OCI-M2 (cell line): ENCODE results near the gene PALM3.

Experiments used
- DNase-seq: peaks from one replicate; lab custom pipeline; 2025; ENCODE audit not compliant: unreplicated experiment; lab: John Stamatoyannopoulos, UW

The PALM3 gene

DNA sequence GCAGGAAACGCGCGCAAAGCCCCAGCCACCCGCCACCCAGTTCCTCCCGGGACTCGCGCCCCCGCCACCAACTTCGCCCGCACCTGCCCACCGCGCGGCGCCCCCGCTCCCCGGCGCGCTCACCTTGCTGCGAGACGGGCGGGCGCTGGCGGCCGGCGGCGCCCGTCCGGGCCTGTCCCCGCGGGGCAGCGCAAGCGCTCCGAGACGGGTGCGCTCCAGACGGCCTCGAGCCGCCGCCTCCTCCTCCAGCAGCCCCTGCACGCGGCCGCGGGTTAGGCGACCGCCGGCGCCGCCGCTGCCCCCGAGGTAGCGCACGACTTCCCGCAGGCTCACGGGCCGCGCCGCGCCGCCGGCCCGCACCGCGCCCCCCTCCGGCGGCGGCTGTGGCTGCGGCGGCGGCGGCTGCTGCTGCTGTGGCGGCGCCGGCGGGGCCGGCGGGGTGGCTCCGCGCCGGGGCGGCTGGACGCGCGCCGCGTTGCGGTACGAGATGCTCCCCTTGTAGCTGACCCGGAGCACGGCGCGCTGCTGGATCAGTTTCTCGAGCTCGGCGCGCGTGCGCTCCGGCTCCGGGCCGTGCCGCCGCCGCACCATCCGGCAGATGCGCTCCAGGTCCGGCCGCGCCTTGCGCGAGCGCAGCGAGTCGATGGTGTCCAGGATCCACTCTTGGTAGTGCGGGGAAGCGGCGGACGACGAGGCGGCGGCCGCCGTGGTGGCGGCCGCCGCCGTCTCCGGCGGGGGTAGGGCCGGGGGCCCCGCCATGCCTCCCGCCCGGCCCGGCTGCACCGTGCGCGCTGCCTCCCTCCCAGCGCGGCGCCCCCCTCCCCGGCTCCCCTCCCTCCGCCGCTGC lies 28.0 kb upstream of the PALM3 start:
- no peak for DNase-seq

DNA sequence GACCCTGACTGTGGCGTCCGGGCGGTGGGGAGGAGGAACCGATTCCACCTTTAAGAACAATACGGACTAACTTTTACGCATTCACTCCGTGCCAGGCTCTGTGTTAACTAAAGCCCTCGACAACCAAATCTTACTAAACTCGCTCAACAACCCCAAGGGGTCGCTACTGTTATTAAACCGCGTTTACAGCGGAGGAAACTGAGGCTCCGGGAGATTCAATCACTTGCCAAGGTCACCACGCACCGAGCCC lies 27.5 kb upstream of the PALM3 start:
- DNase-seq, result no peak

DNA sequence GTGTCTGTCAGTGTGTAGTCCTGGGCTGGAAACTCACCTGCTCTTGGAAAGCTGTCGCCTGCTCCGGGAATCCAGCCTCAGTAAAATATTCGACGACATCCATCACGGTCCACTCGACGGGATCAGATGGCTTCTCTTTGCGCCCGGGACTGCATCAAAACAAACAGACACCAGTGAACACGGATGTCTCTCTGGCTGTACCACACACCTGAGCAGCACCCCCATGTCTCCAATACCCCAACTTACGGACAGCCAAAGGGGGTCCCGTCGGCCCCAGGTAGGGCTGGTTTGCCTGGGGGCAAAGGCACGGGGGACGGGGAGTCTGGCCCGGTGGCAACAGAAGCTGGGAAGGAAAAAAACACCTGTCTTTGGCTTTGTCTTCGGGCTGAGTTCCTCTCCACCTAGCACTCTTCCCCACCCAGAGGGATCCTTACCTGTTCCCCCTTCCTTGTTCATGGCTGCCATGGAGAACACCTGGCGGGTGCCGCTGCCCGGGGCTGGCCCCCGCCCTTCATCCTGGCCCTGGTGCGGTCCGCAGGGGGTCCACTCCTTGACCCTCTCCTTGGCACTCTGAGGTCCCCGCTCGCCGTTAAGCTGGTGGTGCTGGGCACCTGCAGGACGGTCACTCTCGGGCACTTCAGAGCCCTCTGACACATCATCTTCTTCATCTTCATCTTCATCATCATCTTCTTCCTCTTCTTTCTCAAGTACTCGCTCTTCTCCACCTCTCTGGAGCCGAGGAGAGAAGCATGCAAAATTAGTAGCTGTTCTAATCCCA lies 26.9 kb upstream of the PALM3 start:
- DNase-seq, result no peak

DNA sequence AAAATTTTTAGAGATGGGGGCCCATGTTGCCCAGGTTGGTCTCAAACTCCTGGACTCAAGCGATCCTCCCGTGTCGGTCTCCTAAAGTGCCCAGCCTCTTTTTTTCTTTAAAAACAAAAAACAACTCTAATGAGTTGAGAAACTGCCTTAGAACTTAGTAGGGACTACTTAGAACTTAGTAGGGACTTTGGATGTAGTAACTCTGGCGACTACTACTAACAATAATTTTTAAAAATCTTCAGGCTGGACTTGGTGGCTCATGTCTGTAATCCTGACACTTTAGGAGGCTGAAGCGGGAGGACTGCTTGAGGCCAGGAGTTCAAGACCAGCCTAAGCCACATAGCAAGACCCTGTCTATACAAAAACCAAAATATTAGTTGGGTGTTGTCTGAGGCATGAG lies 24.2 kb upstream of the PALM3 start:
- DNase-seq, result no peak

DNA sequence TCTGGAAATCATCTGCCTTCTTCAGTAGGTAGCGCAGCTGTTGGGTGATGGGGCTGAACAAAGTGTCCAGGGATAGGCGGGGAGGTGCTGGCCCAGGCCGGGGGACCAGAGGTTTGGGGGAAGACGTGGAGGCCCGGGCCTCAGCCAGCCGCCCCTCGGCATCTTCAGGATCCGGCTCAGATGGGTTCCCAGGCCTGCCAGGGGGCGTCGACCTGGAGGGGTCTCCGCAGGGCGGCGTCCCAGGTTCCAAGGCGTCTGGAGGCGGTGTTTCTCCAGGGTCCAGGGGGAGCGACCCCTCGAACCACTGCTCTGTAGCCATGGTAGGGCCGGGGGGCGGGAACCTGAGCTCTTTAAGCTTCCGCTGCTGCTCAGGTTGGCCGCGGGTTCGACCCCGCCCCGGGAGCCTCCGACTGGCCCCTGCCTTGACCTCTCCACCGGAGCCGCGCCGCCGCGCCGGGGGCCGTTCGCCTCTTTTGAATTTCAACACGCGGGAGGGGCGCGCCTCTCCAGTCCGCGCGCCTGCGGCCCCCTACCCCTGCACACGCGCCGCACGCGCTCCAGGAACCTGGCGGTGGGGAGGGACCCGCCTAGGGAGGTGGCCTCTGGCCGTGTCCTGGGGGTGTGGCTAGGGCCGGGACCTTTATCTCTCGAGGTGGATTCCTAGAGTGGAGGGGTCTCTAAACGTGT lies 23.6 kb upstream of the PALM3 start, which contains the start of gene C19orf67:
Gene C19orf67 (minus strand): TSS at position 475 of the 687 bp plus-strand sequence. CDS start 156 bp downstream, at position 319.
- no peak for DNase-seq

DNA sequence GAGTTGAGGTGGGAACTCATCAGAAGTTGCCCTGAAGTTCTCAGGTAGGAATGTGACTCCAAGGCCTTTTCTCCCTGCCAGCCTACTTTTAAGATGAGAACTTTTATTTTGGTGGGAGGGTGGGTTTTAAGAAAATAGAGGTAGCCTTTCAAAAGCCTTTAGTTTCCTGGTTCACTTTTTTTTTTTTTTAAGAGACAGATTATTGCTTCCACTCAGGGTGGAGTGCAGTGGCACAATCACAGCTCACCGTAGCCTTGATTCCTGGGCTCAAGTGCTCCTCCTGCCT lies 20.7 kb upstream of the PALM3 start:
- DNase-seq, result no peak

DNA sequence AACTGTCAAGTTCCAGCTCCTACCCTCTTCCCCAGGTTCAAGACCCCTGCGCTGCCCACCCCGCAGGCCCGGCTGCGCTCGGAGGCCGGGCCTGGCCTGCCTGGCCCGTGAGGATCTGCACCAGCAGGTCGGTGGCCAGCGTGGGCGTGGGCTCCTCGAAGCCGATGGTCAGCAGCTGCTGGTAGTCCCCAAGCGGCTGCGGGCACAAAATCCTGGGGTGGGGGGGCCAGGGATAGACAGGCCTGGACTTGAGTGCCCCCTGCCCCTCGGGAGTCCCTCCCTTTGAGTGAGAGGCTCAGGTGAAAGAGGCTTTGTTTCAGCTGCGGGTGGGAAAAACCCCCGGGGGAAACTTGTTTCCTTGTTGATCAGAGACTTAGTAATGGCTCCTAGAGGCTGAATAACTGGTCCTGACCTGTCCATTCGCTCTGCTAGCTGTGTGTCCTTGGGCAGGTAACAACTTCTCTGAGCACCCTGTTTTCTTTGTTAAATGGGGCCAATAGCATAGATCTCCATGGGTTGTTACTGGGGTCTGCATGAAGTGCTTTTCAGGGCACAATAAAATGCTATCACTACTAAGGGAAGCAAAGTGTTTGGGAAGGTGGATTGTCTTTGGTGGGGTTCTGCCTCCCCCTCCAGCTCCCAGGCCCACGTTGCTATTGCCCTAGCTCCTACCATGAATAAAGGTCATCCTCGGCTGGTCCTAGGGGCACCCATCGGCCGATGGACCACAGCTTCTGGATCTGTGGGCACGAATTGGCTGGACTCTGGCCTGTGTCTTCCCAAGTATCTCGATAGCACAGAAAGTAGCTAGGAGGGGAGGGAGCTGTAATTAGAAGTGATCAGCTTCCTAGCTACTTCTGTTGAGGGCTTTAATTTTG lies 20.2 kb upstream of the PALM3 start:
- DNase-seq, result no peak

DNA sequence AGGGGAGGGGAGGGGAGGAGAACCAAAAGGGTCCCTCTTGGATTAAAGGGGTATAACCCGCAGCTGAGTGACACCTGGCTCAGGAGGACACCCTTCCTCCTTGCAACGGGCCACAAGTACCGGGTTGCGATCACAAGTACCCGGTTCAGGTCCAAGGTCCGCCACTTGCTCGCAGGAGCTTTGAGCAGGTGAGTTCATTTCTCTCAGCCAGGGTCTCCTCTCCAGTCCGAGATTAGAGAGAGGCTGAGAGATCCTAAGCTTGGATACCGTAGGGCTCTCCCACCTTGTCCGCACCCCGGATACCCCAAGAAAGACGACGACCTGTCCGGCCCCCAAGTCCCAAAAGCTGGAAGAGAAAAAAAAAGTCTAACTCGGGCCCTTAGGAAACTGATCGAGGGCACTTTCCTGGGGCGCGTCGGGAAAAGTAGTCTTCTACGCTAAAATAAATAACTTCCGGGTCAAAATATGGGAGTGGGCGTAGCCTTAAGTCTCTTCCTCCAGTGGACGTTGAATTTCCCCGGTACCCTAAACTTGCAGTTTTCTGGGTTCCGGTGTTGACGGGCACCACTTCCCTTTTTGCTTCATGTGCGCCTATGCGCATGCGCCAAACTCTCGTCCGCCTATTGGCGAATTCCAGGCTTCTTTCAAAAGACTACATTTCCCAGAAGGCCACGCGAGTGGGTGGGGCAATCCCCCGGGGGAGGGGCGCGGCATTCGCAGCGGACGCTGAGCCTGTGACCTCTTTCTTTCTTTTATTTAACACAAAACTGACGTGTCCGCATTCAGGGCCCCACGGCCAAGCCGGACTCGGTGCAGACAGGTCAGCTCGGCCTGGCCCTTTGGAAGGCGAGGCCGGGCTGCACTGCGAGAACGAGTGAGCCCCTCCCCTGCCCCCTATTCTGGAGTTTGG lies 19.3 kb upstream of the PALM3 start:
- DNase-seq, result peak; percentile 98

DNA sequence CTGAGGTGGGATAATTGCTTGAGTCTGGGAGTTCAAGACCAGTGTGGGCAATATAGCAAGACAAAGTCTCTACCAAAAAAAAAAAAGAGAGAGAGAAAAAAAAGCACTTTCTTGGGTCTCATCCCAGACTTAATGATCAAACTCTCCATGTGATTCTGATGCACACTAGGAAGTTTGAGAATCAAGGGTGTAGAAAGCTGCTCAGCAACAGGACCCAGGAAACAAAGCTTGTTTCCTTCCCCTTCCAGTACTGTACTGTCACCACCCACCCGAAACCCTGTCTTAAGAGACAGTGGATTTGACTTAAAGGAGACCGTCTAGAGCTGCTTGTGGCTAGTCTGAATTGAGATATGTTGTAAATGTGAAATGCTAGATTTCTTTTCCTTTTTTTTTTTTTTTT lies 16.5 kb upstream of the PALM3 start:
- DNase-seq, result no peak

DNA sequence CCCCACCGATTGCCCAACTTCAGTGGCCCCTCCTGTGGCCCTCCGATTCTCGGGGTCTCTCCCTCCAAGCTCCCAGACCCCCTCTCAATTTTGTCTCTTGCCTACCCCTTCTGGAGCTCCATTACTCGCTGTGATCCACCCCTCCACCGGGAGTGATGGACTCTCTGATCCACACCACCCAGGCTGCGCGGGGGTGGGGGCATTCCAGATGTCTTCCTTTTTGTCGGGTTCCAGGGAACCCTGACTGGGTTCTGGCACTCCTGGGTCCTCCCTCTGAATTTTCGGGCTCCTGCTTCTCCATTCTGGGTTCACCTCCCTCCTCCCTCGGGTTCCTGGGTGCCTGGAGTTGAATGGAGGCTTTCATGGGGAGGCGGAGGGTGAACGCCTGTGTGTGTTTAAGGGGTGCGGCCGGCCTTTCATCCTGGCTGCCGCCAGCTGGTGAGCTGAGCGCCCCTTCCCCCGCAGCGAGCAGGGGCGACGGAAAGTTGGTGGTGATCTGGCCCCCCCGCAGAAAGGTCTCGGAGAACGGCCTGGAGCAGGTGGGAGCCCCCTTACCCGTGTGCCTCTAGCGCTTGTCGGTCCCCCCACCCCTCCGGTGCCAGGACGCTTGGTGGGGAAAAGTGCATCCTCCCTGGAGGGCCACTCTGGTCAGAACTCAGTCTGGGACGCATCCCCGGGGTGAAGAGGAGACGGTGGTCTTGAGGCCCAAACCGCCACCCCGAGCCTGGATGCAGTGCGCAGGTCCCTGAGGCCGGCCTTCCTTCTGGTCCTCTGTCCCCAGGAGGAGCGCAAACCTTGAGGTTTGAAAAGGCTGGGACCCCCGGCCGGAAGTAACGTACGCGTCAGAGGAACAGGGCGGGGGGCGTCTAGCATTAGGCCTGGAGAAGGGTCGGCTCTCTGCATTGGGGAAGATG lies 12.3 kb upstream of the PALM3 start:
- DNase-seq, result peak; percentile 86

DNA sequence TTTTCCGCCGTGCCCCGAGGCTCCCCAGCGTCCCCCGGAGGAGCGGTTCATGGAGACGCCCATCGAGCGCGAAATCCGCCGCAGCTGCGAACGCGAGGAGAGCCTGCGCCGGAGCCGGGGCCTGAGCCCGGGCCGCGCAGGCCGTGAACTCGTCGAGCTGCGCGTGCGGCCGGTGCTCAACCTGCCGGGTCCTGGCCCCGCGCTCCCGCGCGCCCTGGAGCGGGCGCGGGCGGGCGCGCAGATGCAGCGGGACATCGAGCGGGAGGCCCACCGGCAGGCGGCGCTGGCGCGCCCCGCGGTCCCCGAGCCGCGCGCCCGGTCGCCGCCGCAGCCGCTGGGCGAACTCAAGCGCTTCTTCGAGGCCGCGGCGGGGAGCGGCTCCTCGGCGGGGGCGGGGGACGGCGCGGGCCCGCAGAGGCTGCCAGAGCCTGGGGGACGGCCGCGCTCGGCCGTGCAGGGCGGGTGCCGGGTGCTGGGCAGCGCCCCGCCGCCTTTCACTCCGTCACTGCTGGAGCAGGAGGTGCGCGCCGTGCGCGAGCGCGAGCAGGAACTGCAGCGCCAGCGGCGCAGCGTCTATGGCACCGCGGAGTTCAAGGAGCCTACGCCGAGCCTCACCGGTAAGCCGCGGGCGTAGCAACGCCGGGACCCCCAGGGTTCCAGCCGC lies 11.5 kb upstream of the PALM3 start:
- DNase-seq, result peak; percentile 86

DNA sequence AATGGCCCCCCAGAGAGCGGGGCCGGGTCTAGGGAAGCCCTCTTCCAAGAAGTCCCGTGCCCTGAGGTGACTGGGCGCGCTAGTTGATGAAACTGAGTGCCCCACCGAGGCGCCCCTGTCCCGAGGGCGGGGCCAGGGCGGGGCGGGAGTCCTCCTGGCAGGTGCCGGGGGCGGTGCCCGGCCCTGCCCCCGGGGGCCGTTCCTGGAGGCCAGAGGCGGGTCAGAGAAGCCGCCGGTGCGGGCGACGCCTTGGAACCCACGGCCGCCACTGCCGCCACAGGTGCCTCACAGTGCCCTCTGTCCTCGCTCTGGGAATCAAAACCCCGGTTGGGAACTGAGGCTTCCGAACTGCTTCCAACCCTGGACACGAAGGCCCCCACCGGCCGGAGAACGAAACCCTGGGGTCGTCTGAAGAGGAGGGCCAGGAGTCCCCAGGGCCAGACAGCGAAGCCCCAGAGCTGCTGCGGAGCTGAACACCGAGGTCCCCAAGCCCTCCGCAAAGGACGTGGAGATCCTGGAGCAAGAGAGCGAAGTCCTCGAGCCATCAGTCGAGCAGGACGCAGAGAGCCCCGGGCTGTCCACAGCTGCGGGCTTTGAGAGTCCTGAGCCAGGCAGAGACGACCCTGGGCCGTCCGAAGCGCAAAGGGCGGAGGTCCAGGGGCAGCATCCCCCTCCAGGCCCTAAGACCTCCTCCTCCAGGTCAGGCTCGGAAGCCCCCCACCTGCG lies 10.8 kb upstream of the PALM3 start, which contains the start of gene MISP3:
Gene MISP3 (plus strand): TSS at position 252 of the 726 bp plus-strand sequence. CDS start 524 bp downstream, outside the sequence.
- DNase-seq, result no peak

DNA sequence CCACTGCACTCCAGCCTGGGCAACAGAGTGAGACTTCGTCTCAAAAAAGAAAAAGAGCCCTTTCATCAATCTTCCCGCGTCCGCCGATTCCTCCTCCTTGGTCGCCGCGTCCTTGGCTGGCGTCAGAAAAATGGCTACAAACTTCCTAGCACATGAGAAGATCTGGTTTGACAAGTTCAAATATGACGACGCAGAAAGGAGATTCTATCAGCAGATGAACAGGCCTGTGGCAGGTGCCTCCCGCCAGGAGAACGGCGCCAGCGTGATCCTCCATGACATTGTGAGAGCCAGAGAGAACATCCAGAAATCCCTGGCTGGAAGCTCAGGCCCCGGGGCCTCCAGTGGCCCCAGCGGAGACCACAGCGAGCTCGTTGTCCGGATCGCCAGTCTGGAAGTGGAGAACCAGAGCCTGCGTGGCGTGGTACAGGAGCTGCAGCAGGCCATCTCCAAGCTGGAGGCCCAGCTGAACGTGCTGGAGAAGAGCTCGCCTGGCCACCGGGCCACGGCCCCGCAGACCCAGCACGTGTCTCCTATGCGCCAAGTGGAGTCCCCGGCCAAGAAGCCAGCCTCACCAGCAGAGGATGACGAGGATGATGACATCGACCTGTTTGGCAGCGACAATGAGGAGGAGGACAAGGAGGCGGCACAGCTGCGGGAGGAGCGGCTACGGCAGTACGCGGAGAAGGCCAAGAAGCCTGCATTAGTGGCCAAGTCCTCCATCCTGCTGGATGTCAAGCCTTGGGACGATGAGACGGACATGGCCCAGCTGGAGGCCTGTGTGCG lies 8.6 kb upstream of the PALM3 start:
- DNase-seq, result no peak

DNA sequence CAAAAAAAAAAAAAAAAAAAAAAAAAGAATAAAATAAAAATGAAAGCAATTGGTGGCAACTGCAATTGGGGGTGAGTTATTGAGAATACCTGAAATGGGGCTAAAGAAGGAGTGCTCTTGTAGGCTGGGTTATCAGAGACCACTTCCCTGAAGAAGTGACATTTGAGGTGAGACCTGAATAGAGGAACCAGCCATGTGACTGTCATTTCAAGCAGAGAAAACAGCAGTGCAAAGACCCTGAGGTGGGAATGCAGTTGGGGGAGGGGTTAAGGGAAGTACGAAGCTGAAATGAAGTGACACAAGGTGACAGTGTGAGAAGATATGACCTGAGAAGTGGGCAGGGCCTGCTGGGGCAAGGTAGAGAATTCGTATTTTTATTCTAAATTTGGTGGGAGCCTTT lies 4.3 kb upstream of the PALM3 start:
- DNase-seq, result no peak

DNA sequence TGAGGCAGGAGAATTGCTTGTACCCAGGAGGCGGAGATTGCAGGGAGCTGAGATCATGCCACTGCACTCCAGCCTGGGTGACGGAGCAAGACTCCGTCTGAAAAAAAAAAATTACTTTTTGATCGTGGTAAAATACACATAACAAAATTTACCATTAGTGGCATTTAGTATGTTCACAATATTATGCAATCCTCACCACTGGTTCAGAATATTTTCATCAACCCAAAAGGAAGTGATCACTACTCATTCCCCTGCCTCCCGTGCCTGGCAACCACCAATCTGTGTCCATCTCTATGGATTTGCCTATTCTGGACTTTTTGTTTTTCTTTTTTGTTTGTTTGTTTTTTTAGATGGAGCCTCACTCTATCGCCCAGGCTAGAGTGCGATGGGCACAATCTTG lies 1.2 kb upstream of the PALM3 start:
- no peak for DNase-seq

DNA sequence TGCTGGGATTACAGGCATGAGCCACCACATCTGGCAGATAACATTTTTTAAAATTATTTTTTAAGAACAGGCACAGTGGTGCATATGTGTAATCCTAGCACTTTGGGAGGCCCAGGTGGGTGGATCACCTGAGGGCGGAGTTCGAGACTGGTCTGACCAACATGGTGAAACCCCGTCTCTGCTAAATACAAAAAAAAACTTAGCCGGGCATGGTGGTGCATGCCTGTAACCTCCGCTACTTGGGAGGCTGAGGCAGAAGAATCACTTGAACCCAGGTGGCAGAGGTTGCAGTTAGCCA lies 631 bp upstream of the PALM3 start:
- no peak for DNase-seq

DNA sequence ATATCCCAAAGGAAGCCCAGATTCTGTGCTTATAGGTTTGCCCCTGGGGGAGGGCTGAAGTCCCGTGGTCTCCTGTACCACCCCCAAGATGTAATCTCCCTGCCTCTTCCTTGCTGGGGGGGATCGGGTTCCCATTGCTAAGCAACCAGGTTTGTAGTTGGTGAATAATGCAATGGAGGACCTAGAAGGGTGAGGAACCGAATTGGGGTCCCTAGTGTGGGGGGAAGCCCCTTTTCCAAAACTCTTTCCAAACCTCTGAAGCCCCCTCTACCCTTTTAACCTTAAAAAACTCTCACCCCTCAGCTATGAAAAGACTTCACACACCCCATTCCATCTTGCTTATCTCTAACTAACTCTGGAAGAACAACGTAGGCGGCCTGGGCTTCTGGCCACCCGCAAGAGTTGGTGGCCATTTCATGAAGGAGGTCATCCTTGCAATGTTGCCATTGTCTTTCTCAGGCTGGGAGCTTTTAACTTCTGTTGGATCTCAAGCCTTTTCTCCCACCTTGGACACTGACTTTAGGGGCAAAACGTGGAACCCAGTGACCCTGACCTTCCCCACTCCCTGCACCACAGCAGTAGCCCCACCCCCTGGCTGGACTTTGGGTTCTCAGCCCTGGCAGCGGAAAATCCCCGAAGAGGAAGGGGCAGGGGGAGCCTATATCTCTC lies 661 bp downstream of the PALM3 start:
- peak; percentile 29 for DNase-seq
